HCT116 (cell line): Measurements from ENCODE around the gene NSMCE1. TPM values are rescaled to one million over a fixed set of nuclear protein-coding genes. Genes with fewer than 3 reads are reported as not detected.

Experiments used
- ATAC-seq: fragments of 200-7000 bp; cut with Tn5 transposase; 2 replicates; pipeline ENCODE4 v1.9.1; 2020; ENCODE audit warnings: mild to moderate bottlenecking, moderate library complexity
- BruUV-seq: library from RNA; stranded (reverse); fragments of 400-500 nt; replicated peaks from 2 replicates; lab custom pipeline; 2021; lab: Mats Ljungman, UMichigan
- CTCF ChIA-PET: fragments of 300-600 bp; sonication (Branson Sonifier 250); formaldehyde crosslinking; loops from one replicate; lab custom pipeline; 2021; ENCODE audit warnings: antibody characterized with exemption; lab: Charles Lee
- POLR2A ChIA-PET: fragments of 300-600, 350-600 bp; sonication (Branson Sonifier 250); formaldehyde crosslinking; loops from one replicate; lab custom pipeline; 2021; ENCODE audit warnings: antibody characterized with exemption; lab: Charles Lee
- RAD21 ChIA-PET, 2 experiments: fragments of 300-600 bp; sonication (Branson Sonifier 250); formaldehyde crosslinking; loops; one replicate each; lab custom pipeline; 2023; ENCODE audit warnings: low total read pairs in 2 of 2; ENCODE audit not compliant: uncharacterized antibody in 2 of 2, unreplicated experiment in 2 of 2, low non-redundant PET in 1 of 2; lab: Charles Lee
- DNase-seq: peaks from one replicate; pipeline ENCODE4 v3.0.0-alpha.2; 2010; ENCODE audit warnings: low read depth, low spot score
- H2AFZ ChIP-seq: fragments of 200-600 bp; shearing (Covaris generic), sonication (generic); 2 replicates; pipeline ENCODE4 v1.6.1; 2017; ENCODE audit warnings: low read depth, mixed run types, mixed read lengths, antibody characterized with exemption, low read length; ENCODE audit not compliant: poor library complexity, severe bottlenecking
- H3K27ac ChIP-seq: 2 replicates; pipeline ENCODE4 v1.5.1; 2012; ENCODE audit warnings: low read depth, low read length
- H3K27me3 ChIP-seq: fragments of 200-600 bp; sonication (generic); 2 replicates; pipeline ENCODE4 v1.6.1; 2016; ENCODE audit warnings: mixed run types, low read length, mixed read lengths; ENCODE audit not compliant: insufficient read depth
- H3K36me3 ChIP-seq, 2 experiments: fragments of 200-500 bp in 1 of 2; fragments of 200-600 bp in 1 of 2; sonication (Bioruptor generic) in 1 of 2; sonication (generic) in 1 of 2; 2 replicates each; pipeline versions ENCODE4 v1.5.1 to v1.6.1; 2014 to 2016; ENCODE audit warnings: low read length in 2 of 2, inconsistent platforms in 1 of 2, mixed read lengths in 1 of 2, mixed run types in 1 of 2; ENCODE audit not compliant: insufficient read depth in 2 of 2, control insufficient read depth in 1 of 2
- H3K4me1 ChIP-seq, 2 experiments: fragments of 200-600 bp in 1 of 2; sonication (generic) in 1 of 2; 2 replicates each; pipeline versions ENCODE4 v1.5.1 to v1.6.1; 2012 to 2017; ENCODE audit warnings: low read length in 2 of 2, inconsistent platforms in 1 of 2, mild to moderate bottlenecking in 1 of 2, mixed read lengths in 1 of 2, mixed run types in 1 of 2, moderate library complexity in 1 of 2; ENCODE audit not compliant: insufficient read depth in 2 of 2, control insufficient read depth in 1 of 2
- H3K4me2 ChIP-seq: fragments of 200-600 bp; sonication (generic); 2 replicates; pipeline ENCODE4 v1.6.1; 2017; ENCODE audit warnings: mixed run types, low read length, mixed read lengths
- H3K4me3 ChIP-seq, 2 experiments: fragments of 200-600 bp in 1 of 2; sonication (generic) in 1 of 2; replicated peaks in 1 of 2; 2 replicates each; pipeline ENCODE4 v1.5.1; 2011 to 2016; ENCODE audit warnings: low read length in 2 of 2, control low read depth in 1 of 2, low read depth in 1 of 2, mild to moderate bottlenecking in 1 of 2, mixed read lengths in 1 of 2, mixed run types in 1 of 2
- H3K79me2 ChIP-seq: fragments of 200-600 bp; sonication (generic); 2 replicates; pipeline ENCODE4 v1.6.1; 2017; ENCODE audit warnings: mild to moderate bottlenecking, mixed run types, low read length, moderate library complexity, mixed read lengths; ENCODE audit not compliant: insufficient read depth
- H3K9ac ChIP-seq: fragments of 200-600 bp; sonication (generic); 2 replicates; pipeline ENCODE4 v1.6.1; 2016; ENCODE audit warnings: low read length, mixed read lengths
- H3K9me2 ChIP-seq: fragments of 200-600 bp; sonication (generic), shearing (Covaris generic); 2 replicates; pipeline ENCODE4 v1.6.1; 2017; ENCODE audit warnings: mixed run types, mild to moderate bottlenecking, moderate library complexity; ENCODE audit not compliant: insufficient read depth
- H3K9me3 ChIP-seq, 2 experiments: fragments of 200-500 bp in 1 of 2; fragments of 200-600 bp in 1 of 2; sonication (Bioruptor generic) in 1 of 2; sonication (generic) in 1 of 2; 2 replicates each; pipeline ENCODE4 v1.6.1; 2014 to 2017; ENCODE audit warnings: low read length in 2 of 2, mixed read lengths in 2 of 2, inconsistent platforms in 1 of 2, low read depth in 1 of 2, mild to moderate bottlenecking in 1 of 2, mixed run types in 1 of 2, moderate library complexity in 1 of 2; ENCODE audit not compliant: control insufficient read depth in 1 of 2, insufficient read depth in 1 of 2
- H4K20me1 ChIP-seq: fragments of 200-600 bp; sonication (generic), shearing (Covaris generic); 2 replicates; pipeline ENCODE4 v1.6.1; 2017; ENCODE audit warnings: mixed run types, mild to moderate bottlenecking, moderate library complexity; ENCODE audit not compliant: insufficient read depth
- CBX3 ChIP-seq: IDR thresholded peaks from 2 replicates; pipeline ENCODE4 v1.6.1; 2012; ENCODE audit warnings: low read depth
- EGR1 ChIP-seq: IDR thresholded peaks from 2 replicates; pipeline ENCODE4 v1.6.1; 2012; ENCODE audit warnings: low read depth
- ELF1 ChIP-seq: IDR thresholded peaks from 2 replicates; pipeline ENCODE4 v1.6.1; 2012; ENCODE audit warnings: low read depth, borderline replicate concordance
- EZH2 ChIP-seq: fragments of 200-600 bp; sonication (generic); IDR thresholded peaks from 2 replicates; pipeline ENCODE4 v1.6.1; 2017; ENCODE audit warnings: antibody characterized with exemption, mixed run types
- EZH2phosphoT487 ChIP-seq: fragments of 200-600 bp; IDR thresholded peaks from 2 replicates; pipeline ENCODE4 v1.6.1; 2018; ENCODE audit warnings: antibody characterized with exemption, borderline replicate concordance
- POLR2A ChIP-seq: IDR thresholded peaks from 2 replicates; pipeline ENCODE4 v1.7.0; 2011; ENCODE audit warnings: borderline replicate concordance; ENCODE audit not compliant: insufficient read depth, insufficient read length; ENCODE audit errors: extremely low read depth
- POLR2AphosphoS5 ChIP-seq: IDR thresholded peaks from 2 replicates; pipeline ENCODE4 v1.6.1; 2011; ENCODE audit warnings: mild to moderate bottlenecking, low read depth, low read length, moderate library complexity
- RAD21 ChIP-seq: IDR thresholded peaks from 2 replicates; pipeline ENCODE4 v1.6.1; 2012; ENCODE audit warnings: low read depth, mild to moderate bottlenecking
- SP1 ChIP-seq: IDR thresholded peaks from 2 replicates; pipeline ENCODE4 v1.6.1; 2012; ENCODE audit warnings: low read depth
- SRF ChIP-seq: IDR thresholded peaks from 2 replicates; pipeline ENCODE4 v1.6.1; 2012; ENCODE audit warnings: low read depth
- TCF7L2 ChIP-seq: IDR thresholded peaks from 2 replicates; pipeline ENCODE4 v1.7.0; 2011; ENCODE audit warnings: borderline replicate concordance, inconsistent platforms; ENCODE audit not compliant: insufficient read depth, insufficient read length; ENCODE audit errors: extremely low read depth
- ZFX ChIP-seq: fragments of 450-650 bp; IDR thresholded peaks from 2 replicates; pipeline ENCODE4 v1.6.1; 2017
- intact Hi-C: fragments of 100-400 bp; cut with micrococcal nuclease; formaldehyde crosslinking; loops from 2 replicates; pipeline ENCODE4 v1.10.0; 2022
- total RNA-seq: library from RNA; stranded (reverse); gene quantifications from one replicate; pipeline ENCODE4 v1.2.1, GENCODE V29; 2021; ENCODE audit not compliant: unreplicated experiment
- TF ChIP-seq, protein P1 (sequence below): IDR thresholded peaks from 2 replicates; pipeline ENCODE4 v1.6.1; 2012
- TF ChIP-seq, protein P2 (sequence below): IDR thresholded peaks from 2 replicates; pipeline ENCODE4 v1.6.1; 2011; ENCODE audit warnings: mild to moderate bottlenecking, low read length, moderate library complexity; ENCODE audit not compliant: insufficient replicate concordance; ENCODE audit errors: extremely low read depth
- TF ChIP-seq, protein P3 (sequence below), 3 experiments: fragments of 200-600 bp in 1 of 3; sonication (generic) in 1 of 3; IDR thresholded peaks in 2 of 3; conservative IDR thresholded peaks in 1 of 3; 2 replicates each; pipeline ENCODE4 v1.5.1; 2012 to 2017; ENCODE audit warnings: low read depth in 2 of 3, low read length in 2 of 3, antibody characterized with exemption in 1 of 3, borderline replicate concordance in 1 of 3, control low read depth in 1 of 3, mild to moderate bottlenecking in 1 of 3, mixed read lengths in 1 of 3, mixed run types in 1 of 3, moderate library complexity in 1 of 3; ENCODE audit not compliant: insufficient read depth in 1 of 3

The NSMCE1 gene
- total RNA-seq, 1 experiment from 2014 or later, result 85.6 TPM

DNA sequence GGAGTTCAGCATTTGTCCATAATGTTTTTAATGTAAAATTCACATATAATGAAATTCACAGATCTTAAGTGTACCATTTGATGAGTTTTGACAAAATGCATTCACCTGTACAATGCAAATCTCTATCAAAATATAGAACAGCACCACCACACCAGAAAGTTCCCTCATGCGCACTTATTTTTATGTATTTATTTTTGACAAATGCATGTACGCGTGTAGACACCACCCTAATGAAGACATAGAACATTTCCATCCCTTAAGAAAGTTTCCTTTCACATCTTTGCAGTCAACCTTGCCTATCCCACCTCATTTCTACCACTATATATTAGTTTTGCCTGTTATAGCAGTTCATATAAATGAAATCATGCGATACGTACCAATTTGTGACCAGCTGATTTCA is 29.6 kb upstream of the NSMCE1 start:
- CTCF ChIA-PET, result no interaction called here

DNA sequence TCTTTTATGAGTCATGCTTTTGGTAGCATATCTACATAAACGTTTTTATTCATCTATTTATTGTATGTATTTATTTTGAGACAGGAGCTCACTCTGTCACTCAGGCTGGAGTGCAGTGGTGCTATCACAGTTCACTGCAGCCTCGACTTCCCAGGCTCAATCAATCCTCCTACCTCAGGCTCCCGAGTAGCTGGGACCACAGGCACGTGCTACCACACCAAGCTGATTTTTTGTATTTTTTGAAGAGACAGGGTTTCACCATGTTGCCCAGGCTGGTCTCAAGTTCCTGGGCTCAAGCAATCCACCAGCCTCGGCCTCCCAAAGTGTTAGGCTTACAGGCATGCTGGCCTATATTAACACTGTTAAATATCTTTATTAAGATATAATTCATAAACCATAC is 24.8 kb upstream of the NSMCE1 start:
- Histone ChIP-seq H3K4me2 (no peak overlapping the region), H3K9me2 (no peaks in the 10 kb centered on the region), H4K20me1 (no peaks in the 10 kb centered on the region), H3K79me2 (no peaks in the 10 kb centered on the region), H3K27me3 (no peaks in the 10 kb centered on the region), H3K36me3 (no peaks in the 10 kb centered on the region), H3K27ac (no peak overlapping the region), H3K9ac (no peak overlapping the region), H3K4me1 (no peaks in the 10 kb centered on the region; a peak in 1 of 4 replicates), H2AFZ (no peak overlapping the region), H3K9me3 (no peaks in the 10 kb centered on the region), H3K4me3 (no peak overlapping the region)
- ATAC-seq (no peak), DNase-seq (no peak)
- intact Hi-C loops, result no loop called here
- ChIA-PET RAD21 (no interaction called here), POLR2A (no interaction called here), CTCF (no interaction called here)
- no peak for TF ChIP-seq SRF
- TF ChIP-seq, protein P1, sequence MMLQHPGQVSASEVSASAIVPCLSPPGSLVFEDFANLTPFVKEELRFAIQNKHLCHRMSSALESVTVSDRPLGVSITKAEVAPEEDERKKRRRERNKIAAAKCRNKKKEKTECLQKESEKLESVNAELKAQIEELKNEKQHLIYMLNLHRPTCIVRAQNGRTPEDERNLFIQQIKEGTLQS, result no peak
- TF ChIP-seq SP1, result no peak
- no peak for TF ChIP-seq POLR2A
- TF ChIP-seq, protein P2, sequence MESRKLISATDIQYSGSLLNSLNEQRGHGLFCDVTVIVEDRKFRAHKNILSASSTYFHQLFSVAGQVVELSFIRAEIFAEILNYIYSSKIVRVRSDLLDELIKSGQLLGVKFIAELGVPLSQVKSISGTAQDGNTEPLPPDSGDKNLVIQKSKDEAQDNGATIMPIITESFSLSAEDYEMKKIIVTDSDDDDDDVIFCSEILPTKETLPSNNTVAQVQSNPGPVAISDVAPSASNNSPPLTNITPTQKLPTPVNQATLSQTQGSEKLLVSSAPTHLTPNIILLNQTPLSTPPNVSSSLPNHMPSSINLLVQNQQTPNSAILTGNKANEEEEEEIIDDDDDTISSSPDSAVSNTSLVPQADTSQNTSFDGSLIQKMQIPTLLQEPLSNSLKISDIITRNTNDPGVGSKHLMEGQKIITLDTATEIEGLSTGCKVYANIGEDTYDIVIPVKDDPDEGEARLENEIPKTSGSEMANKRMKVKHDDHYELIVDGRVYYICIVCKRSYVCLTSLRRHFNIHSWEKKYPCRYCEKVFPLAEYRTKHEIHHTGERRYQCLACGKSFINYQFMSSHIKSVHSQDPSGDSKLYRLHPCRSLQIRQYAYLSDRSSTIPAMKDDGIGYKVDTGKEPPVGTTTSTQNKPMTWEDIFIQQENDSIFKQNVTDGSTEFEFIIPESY, result no peak
- TF ChIP-seq EGR1, result no peak
- no peak for TF ChIP-seq TCF7L2
- no peak for TF ChIP-seq RAD21
- TF ChIP-seq ZFX, result no peak
- TF ChIP-seq EZH2, result no peak
- TF ChIP-seq POLR2AphosphoS5, result no peak
- no peak for TF ChIP-seq EZH2phosphoT487
- TF ChIP-seq, protein P3, sequence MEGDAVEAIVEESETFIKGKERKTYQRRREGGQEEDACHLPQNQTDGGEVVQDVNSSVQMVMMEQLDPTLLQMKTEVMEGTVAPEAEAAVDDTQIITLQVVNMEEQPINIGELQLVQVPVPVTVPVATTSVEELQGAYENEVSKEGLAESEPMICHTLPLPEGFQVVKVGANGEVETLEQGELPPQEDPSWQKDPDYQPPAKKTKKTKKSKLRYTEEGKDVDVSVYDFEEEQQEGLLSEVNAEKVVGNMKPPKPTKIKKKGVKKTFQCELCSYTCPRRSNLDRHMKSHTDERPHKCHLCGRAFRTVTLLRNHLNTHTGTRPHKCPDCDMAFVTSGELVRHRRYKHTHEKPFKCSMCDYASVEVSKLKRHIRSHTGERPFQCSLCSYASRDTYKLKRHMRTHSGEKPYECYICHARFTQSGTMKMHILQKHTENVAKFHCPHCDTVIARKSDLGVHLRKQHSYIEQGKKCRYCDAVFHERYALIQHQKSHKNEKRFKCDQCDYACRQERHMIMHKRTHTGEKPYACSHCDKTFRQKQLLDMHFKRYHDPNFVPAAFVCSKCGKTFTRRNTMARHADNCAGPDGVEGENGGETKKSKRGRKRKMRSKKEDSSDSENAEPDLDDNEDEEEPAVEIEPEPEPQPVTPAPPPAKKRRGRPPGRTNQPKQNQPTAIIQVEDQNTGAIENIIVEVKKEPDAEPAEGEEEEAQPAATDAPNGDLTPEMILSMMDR (IDR thresholded peaks at IDR 0.05 in 2 of 3, conservative IDR thresholded peaks at IDR 0.05 in 1 of 3; ENCODE audit: borderline replicate concordance in 1 of 3, insufficient read depth in 1 of 3, low read depth in 2 of 3, low read length in 2 of 3), result no peak
- TF ChIP-seq ELF1, result no peak
- no TSS peak for BruUV-seq

More for the DNA sequence above, 29.6 kb upstream of the NSMCE1 start:
- Histone ChIP-seq H2AFZ (no peak overlapping the region), H3K79me2 (no peaks in the 10 kb centered on the region), H3K4me2 (no peak overlapping the region), H3K27ac (no peak overlapping the region), H3K4me1 (peaks cover 0 to 3% of the 10 kb centered on the region in 2 experiments; a peak in 1 of 4 replicates), H4K20me1 (no peaks in the 10 kb centered on the region), H3K9ac (no peak overlapping the region), H3K36me3 (no peaks in the 10 kb centered on the region), H3K9me2 (no peaks in the 10 kb centered on the region), H3K4me3 (no peak overlapping the region), H3K9me3 (no peaks in the 10 kb centered on the region), H3K27me3 (no peaks in the 10 kb centered on the region)
- POLR2A ChIA-PET, result no interaction called here
- TF ChIP-seq EZH2 (no peak), CBX3 (no peak)
- intact Hi-C loops, result no loop called here
- DNase-seq, result no peak
- RAD21 ChIA-PET, result no interaction called here
- BruUV-seq, result no TSS peak
- ATAC-seq, result no peak
